Activated B cell treated with CpG ODN at 0.5 μM for 24 hours (primary cell): ENCODE data around the gene MRPS12. TPM values are rescaled to one million over a fixed set of nuclear protein-coding genes. Genes with fewer than 3 reads are reported as not detected.

Experiments
- ATAC-seq: fragments of 200-7000 bp; cut with Tn5 transposase; one replicate; pipeline ENCODE4 v1.10.0; 2021; ENCODE audit warnings: low read depth, mild to moderate bottlenecking, moderate library complexity
- CTCF ChIA-PET: fragments of 350-600 bp; sonication (Branson Sonifier 250); formaldehyde crosslinking; loops from one replicate; lab custom pipeline; 2021; ENCODE audit warnings: antibody characterized with exemption; lab: Charles Lee
- POLR2A ChIA-PET: fragments of 350-600 bp; sonication (Branson Sonifier 250); formaldehyde crosslinking; loops from one replicate; lab custom pipeline; 2021; ENCODE audit warnings: antibody characterized with exemption; lab: Charles Lee
- DNase-seq: peaks from one replicate; pipeline ENCODE4 v3.0.0; 2022
- H3K27ac Mint-ChIP-seq: one replicate; pipeline ENCODE4 v1.8.0; 2020; ENCODE audit warnings: mixed read lengths
- H3K27me3 Mint-ChIP-seq: one replicate; pipeline ENCODE4 v1.8.0; 2021; ENCODE audit warnings: mixed read lengths
- H3K36me3 Mint-ChIP-seq: one replicate; pipeline ENCODE4 v1.8.0; 2021; ENCODE audit warnings: low read depth, mixed read lengths
- H3K4me1 Mint-ChIP-seq: one replicate; pipeline ENCODE4 v1.8.0; 2021; ENCODE audit warnings: mixed read lengths
- H3K4me3 Mint-ChIP-seq: one replicate; pipeline ENCODE4 v1.8.0; 2020; ENCODE audit warnings: mild to moderate bottlenecking, mixed read lengths
- H3K9me3 Mint-ChIP-seq: one replicate; pipeline ENCODE4 v1.8.0; 2020; ENCODE audit warnings: mixed read lengths
- CTCF ChIP-seq: fragments of 200-600 bp; IDR thresholded peaks from one replicate; pipeline ENCODE4 v1.8.0; 2022; ENCODE audit warnings: antibody characterized with exemption, mild to moderate bottlenecking
- intact Hi-C: fragments of 100-400 bp; cut with micrococcal nuclease; formaldehyde crosslinking; loops from one replicate; pipeline ENCODE4 v1.15.1; 2024
- total RNA-seq: library from RNA; stranded (reverse); gene quantifications from 2 replicates; pipeline ENCODE4 v1.2.3, GENCODE V29; 2022

Gene MRPS12
- total RNA-seq, 1 donor from 2014 or later = 51.6 TPM

- CTCF ChIA-PET = no interaction called here
- DNase-seq (no peak), ATAC-seq (no peak)
- H3K4me1 Mint-ChIP-seq = peaks cover 5% of the 10 kb centered on the region
- H3K9me3 Mint-ChIP-seq = no peaks in the 10 kb centered on the region
- no peak overlapping the region for H3K27ac Mint-ChIP-seq
- H3K4me3 Mint-ChIP-seq = no peak overlapping the region
- POLR2A ChIA-PET = interaction anchor here (0.5 kb wide), 1 partner anchor 522 kb away, joined by 6 read pairs; no protein-coding TSS in a partner anchor
- H3K27me3 Mint-ChIP-seq = no peaks in the 10 kb centered on the region
- peaks cover 46% of the 10 kb centered on the region for H3K36me3 Mint-ChIP-seq
- TF ChIP-seq CTCF = no peak
- intact Hi-C loops = no loop called here
Observed at GRCh38 chr19:38908911-38909310, 21.8 kb upstream of the MRPS12 start.

GRCh38 chr19:38910488-38910887, 20.3 kb upstream of the MRPS12 start:
- DNase-seq (no peak), ATAC-seq (no peak)
- no peaks in the 10 kb centered on the region for H3K27me3 Mint-ChIP-seq
- no peak overlapping the region for H3K27ac Mint-ChIP-seq
- no peaks in the 10 kb centered on the region for H3K4me1 Mint-ChIP-seq
- ChIA-PET POLR2A (no interaction called here), CTCF (no interaction called here)
- H3K4me3 Mint-ChIP-seq = no peak overlapping the region
- H3K9me3 Mint-ChIP-seq = no peaks in the 10 kb centered on the region
- no peak for TF ChIP-seq CTCF
- intact Hi-C loops = no loop called here
- H3K36me3 Mint-ChIP-seq = peaks cover 32% of the 10 kb centered on the region

GRCh38 chr19:38911388-38912001, 19.2 kb upstream of the MRPS12 start:
- H3K36me3 Mint-ChIP-seq = peaks cover 27% of the 10 kb centered on the region
- ATAC-seq (no peak), DNase-seq (no peak)
- ChIA-PET CTCF (no interaction called here), POLR2A (no interaction called here)
- H3K4me3 Mint-ChIP-seq = no peak overlapping the region
- H3K9me3 Mint-ChIP-seq = no peaks in the 10 kb centered on the region
- intact Hi-C loops = no loop called here
- H3K27me3 Mint-ChIP-seq = no peaks in the 10 kb centered on the region
- no peak for TF ChIP-seq CTCF
- no peak overlapping the region for H3K27ac Mint-ChIP-seq
- H3K4me1 Mint-ChIP-seq = no peaks in the 10 kb centered on the region

DNA sequence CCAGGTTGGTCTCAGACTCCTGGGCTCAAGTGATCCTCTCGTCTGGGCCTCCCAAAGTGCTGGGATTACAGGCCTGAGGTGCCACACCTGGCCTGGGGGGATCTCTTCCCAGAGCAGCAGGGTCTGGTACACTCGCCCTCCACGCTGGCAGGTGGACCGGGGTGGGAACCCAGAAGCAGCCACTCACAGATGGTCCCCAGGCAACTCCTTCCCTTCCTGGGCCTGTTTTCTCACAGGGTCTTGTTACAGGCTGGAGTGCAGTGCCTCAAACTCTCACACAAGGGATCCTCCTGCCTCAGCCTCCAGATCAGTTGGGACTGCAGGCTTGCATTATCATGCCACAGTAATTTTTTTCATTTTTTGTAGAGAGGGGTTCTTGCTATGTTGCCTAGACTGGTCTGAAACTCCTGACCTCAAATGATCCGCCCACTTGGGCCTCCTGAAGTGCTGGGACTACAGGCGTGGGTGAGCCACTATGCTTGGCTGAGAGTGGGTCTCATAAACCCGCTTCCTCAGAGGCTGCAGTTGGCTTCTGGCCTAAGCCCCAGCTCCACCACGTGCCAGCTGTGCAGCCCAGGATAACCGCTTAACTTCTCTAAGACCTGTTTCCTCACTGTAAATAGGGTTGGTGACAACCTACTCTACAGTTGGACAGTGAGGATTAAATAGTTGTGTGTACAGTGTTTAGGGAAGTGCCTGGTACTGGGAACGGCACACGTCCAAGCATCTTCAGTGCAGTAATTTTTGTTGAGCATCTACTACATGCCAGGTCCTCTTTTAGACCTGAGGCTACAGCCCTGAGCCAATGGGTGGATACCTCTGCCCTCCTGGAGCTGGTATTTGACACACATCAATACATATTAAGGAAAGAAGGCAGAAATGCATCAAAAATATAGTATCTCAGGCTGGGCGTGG, 17.9 kb upstream of the MRPS12 start:
- POLR2A ChIA-PET = no interaction called here
- Mint-ChIP-seq H3K4me3 (no peak overlapping the region), H3K9me3 (no peaks in the 10 kb centered on the region), H3K27ac (no peak overlapping the region), H3K27me3 (no peaks in the 10 kb centered on the region), H3K36me3 (peaks cover 15% of the 10 kb centered on the region), H3K4me1 (no peaks in the 10 kb centered on the region)
- CTCF ChIA-PET = no interaction called here
- TF ChIP-seq CTCF = no peak
- ATAC-seq (no peak), DNase-seq (no peak)
- intact Hi-C loops = no loop called here

GRCh38 chr19:38913958-38914357, 16.8 kb upstream of the MRPS12 start:
- peaks cover 7% of the 10 kb centered on the region for H3K36me3 Mint-ChIP-seq
- no peak overlapping the region for H3K27ac Mint-ChIP-seq
- ChIA-PET POLR2A (no interaction called here), CTCF (no interaction called here)
- no peak for TF ChIP-seq CTCF
- no peak for ATAC-seq
- intact Hi-C loops = no loop called here
- no peak overlapping the region for H3K4me3 Mint-ChIP-seq
- no peak for DNase-seq
- no peaks in the 10 kb centered on the region for H3K4me1 Mint-ChIP-seq
- H3K9me3 Mint-ChIP-seq = no peaks in the 10 kb centered on the region
- H3K27me3 Mint-ChIP-seq = no peaks in the 10 kb centered on the region
